GM12801 (cell line): ENCODE results near the gene ZNF700.

ENCODE experiments used
- CTCF ChIP-seq: IDR thresholded peaks from one replicate; pipeline ENCODE4 v1.5.1; 2011; ENCODE audit warnings: control low read depth; ENCODE audit not compliant: insufficient read length; ENCODE audit errors: extremely low read depth

ZNF700 gene

GRCh38 chr19:11894851-11895250 is 30.1 kb upstream of the ZNF700 start:
- TF ChIP-seq CTCF, result no peak

GRCh38 chr19:11902228-11902627 is 22.7 kb upstream of the ZNF700 start:
- TF ChIP-seq CTCF, result no peak

GRCh38 chr19:11905928-11906327 is 19.0 kb upstream of the ZNF700 start:
- no peak for TF ChIP-seq CTCF

GRCh38 chr19:11921852-11922495 is 2.9 kb upstream of the ZNF700 start:
- no peak for TF ChIP-seq CTCF

- no peak for TF ChIP-seq CTCF
These were observed 2.3 kb downstream of the ZNF700 start for GRCh38 chr19:11927227-11927626.

- no peak for TF ChIP-seq CTCF
These were observed 6.1 kb downstream of the ZNF700 start for GRCh38 chr19:11931051-11931450.

GRCh38 chr19:11931513-11931912 is 6.6 kb downstream of the ZNF700 start:
- TF ChIP-seq CTCF, result no peak
